ENCODE measurements around the gene DNAJB6.

The DNAJB6 gene

DNA sequence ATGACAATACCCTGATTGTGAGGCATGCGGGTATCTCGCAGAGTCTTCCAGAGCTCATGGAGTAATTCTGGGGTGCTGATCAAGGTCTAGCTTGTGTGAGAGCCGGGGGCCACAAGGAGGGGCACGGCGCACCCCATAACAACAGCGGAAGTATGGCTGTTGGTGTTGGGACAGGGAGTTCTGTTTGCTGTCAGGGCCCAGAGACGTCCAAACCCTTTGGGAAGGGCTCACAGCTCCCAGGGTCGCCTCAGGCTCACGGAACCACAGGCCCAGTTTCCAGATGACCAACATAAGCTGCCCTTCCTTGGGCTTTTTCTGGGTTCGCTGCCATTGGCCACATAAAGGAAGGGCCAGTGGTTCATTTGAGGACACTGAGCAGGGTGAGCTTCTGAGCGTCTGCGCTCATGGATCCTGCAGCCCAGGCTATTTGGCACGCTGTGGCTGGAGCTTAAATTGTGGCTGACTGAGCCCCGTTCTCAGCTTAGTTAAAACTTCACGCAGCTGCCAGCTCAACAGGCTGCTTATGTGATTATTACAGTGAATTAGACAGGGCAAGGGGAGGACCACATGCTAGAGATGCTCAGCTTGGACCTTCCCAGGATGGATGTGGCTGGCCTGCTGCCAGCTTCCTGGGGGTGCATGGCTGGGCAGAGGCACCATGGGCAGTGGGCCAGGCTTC is 92.3 kb downstream of the DNAJB6 start:
- no peak for DNase-seq
- no peak for ATAC-seq

DNA sequence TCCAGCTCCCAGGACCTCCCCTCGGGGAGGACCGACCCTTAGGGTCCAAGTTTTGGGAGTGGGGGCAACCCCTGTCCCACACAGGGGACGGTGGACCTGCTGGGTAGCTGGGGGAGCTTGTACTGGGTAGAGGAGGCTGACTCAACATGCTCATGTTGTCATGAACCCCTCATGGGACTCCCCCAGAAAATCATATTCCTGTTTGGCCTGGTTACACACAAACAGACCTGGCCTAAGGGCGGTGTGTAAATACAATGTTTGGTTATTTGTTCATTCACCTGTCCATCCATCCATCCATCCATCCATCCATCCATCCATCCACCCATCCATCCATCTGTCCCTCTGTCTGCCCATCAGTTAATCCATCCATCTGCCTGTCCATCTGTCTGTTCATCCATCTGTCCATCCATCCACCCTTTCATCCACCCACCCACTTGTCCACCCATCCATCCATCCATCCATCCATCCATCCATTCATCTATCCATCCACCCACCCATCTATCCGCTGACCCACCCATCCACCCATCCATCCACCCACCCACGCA is 92.9 kb downstream of the DNAJB6 start:
- ATAC-seq = no peak
- DNase-seq = no peak

DNA sequence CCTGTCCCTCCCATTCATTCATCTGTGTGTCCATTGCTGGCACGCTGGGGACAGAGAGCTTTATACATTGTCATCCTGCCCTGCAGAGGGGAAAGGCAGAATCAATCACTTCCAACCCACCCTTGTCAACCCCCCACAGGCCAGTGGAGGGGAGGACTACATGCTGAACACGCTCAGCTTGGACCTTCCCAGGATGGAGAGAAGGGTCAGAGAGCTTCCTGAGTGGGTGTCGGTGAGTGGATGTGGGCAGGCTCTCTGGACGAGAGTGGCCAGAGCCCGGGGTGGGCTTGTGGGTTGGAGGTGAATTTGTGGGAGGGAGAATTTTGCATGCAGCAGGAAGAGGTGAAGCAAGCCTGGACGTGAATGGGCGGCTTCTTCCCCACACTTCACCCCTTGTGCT is 93.9 kb downstream of the DNAJB6 start:
- ATAC-seq = no peak
- no peak for DNase-seq

DNA sequence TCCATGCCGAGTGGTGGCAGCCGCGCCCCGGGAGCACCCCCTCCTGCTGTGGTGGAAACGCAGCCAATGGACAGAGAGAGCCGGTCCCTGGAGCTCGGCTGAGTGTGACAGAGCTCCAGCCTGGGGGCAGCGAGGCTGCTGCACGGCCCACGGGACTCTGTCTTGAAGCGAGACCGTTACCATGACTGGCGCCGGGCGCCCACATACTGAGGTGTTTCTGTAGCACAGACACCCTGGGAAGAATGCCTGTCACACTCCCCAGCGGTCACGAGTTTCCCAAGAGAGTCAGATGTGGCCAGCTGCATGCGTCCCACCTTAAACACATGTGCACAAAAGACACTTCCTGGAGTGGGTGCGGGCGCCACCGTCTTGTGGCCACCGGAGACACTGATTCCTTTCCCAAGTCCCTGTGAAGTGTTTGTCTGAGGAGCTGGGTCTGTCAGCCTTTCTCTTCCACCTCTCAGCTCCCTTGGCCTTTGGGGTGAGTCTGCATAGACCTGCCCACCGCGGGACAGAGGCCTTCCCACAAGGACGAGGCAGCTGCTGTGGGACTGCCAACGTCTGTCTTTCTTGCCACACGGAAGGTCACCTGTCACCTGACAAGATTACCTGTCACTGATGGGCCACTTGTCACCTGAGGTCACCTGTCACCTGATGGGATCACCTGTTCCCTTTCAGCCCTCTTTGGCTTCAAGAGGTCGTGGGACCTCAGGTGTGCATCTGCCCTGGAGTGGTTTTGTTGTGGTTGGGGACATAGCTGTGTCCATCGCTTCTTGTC is 94.6 kb downstream of the DNAJB6 start:
- DNase-seq (no peak), ATAC-seq (no peak)

DNA sequence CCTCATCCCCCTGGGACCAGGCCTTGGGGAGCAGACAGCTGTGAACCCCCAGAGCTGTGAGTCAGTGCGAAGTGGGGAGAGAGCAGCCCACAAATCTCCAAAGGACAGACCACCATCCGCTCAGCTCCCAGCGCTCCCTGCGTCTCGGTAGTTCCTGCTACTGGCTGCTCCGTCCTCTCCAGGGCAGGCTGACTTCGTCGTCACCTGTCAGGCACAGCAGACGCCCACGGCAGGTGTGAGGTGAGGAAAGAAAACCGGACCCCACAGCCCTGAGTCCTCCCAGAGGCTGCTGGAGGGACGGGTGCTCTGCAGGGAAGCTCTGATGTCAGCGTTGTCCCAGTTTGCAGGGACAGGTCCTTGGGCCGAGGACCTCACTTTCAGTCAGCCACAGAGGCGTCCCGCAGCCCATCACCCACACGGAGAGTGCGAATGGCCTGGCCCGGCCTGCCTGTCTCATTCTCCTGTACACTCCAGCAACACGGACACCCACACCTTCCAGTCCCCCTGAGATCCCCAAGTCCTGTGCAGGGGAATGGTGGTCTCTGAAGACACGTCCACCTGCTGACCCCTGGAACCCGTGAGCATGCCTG is 95.2 kb downstream of the DNAJB6 start:
- DNase-seq (no peak), ATAC-seq (no peak)

DNA sequence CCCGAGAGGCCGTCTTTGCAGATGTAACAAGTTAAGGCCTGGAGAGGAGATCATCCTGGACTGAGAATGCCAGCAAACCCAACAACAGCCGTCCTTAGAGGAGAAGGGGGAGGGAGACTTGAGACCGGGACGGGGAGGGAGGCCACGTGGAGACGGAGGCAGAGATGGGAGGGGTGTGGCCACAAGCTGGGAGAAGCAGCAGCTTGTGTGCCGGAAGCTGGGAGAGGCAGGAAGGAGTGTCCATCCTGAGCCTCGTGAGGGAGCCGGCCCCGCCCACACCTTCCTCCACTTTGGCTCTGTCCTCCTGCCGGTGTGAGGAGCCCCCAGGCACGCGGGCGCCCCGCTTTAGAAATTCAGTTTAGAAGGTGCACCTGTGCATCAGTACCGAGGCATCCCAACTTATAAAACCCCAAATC is 95.7 kb downstream of the DNAJB6 start:
- peak; percentile 13 for DNase-seq
- ATAC-seq = no peak

DNA sequence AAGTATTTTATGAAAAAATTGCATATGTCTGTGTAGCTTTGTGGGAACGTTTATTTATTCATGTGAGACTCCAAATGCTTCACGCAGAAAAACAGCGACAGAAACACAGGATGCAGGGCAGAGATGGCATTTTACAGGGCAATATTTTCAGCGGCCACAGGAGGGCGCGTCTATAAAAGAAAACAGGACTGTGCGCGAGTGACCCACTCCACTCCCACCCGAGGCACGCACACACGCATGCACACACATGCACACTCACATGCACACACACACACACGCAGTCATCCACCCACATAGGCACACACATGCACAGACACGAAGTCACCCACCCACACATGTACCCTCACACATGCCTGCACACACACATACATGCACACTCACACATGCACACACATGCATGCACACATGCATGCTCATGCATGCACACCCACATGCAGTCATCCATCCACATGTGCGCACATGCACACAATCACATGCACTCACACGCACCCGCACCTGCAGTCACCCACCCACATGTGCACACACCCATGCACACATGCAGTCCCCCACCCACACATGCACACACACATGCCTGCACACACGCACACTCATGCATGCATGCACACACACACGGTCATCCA is 96.3 kb downstream of the DNAJB6 start:
- DNase-seq = peak; percentile 64
- ATAC-seq = peak; percentile 30

DNA sequence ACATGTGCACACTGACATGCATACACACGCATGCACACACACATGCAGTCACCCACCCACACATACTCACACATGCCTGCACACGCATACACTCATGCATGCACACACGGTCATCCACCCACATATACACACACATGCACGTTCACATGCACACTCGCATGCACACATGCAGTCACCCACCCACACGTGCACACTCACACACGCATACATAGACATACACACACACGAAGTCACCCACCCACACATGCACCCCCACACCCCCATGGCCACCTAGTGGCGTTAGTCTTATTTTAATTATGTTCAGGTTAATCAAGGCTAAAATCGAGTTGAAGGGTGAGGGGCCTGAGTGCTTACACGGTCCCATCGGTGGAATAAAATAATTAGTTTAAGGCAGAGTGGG is 96.8 kb downstream of the DNAJB6 start:
- DNase-seq (no peak), ATAC-seq (no peak)

DNA sequence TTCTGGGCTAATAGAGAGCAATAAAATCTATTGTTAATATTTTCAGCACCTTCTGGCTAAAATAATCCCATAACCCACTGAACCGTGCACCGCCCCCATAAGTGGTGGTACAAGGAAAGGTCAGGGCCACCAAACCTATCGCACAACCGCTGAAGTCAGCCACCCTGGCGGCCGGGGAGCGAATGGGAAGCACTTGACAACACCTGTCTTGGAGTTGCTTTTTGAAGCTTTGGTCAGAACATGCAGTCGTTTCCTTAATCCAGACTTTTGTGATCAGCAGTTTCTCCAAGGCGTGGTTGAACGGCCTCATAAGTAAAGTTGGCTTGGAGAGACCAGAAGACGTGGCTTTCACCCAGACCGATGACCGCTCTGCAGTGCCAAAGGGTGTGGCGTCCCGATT is 97.4 kb downstream of the DNAJB6 start:
- ATAC-seq (no peak), DNase-seq (no peak)

DNA sequence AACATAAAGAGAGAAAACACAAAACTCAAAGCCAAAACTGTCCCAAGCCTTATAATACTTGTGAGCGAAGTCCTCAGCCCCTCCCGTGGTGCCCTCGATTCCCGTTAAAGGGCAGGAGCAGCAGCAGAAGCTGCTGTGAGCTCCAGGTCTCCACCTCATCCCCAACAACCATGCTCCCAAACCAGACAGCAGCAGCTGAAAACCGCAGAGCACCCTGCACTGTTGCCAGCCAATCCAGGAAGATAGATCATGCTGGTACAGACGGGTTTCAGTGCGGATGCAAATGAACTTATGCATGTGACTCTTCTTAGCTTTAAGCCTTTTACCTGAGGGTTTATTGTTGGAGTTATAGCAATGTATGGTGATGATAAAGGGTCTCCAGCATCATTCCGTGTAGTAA is 97.9 kb downstream of the DNAJB6 start:
- no peak for DNase-seq

DNA sequence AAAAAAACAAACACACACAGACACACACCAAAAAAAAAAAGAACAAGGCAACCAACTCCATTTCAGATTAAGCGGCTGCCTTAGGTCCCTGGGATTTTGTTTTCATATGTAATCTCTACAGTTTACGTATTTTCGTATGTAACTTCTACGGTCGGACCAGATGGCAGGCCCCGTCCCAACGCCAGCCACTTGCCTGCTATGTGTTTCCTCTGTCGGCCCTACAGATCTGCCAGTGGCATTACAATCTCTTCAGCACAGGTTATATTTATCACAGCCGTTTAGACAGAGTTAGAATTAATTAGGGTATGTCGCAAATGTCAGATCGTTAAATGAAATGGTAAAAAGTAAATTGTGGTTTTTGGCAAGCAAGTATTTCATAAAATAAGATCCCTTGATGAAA is 99.3 kb downstream of the DNAJB6 start:
- ATAC-seq (no peak), DNase-seq (no peak)

More for the DNA sequence above, 97.9 kb downstream of the DNAJB6 start:
- no peak for ATAC-seq

DNA sequence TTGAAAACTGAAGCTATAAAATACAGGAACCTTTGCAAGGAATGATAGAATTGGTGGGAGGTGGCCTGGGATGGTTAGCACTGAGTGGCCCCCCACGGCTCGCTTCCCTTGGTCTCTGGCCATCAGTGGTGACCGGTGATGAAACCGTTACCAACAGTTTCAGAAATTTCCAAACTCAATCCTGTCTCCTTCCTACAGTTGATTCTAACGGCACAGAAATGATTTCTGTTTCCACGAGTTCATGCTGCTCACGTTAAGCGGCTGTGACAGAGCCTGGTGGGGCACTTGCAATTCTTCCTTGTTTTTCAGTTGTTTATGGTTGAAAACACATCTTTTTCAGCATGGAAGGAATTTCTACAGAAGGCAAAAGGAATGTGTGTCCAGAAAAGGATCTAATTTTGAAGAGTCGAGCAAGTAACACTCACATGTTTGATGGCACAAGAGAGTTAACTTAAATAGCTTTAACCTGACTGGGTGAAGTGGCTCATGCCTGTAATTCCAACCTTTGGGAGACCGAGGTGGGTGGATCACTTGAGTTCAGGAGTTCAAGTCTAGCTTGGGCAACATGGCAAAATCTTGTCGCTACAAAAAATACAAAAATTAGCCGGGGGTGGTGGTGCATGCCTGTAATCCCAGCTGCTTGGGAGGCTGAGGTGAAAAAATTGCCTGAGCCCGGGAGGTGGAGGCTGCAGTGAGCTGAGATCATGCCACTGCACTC is 100.1 kb downstream of the DNAJB6 start:
- ATAC-seq (no peak), DNase-seq (no peak)

DNA sequence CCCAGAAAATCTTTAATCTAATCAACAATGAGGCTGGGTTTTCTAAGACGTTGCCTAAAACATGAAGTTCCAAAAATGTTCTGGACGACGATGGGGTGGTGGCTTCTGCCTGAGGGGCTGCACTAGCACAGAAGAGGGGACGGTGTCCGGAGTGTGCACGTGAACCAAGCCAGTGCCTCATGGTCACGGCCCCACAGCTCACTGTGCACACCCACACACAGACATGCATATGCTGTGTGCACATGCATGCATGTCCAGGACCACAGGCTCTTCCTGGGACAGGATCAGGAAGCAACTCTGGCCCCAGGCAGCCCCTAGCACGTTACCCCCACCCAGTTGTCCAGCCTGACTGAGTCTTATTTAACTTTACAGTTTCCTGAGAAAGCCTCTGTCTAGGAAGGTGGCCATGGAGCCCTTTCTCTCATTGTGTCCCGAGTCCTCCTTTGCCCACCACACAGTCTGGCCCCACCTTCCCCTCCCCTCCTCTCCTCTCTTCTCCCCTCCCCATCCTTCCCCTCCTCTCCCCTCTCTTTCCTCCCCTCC is 100.8 kb downstream of the DNAJB6 start:
- DNase-seq (no peak), ATAC-seq (no peak)

DNA sequence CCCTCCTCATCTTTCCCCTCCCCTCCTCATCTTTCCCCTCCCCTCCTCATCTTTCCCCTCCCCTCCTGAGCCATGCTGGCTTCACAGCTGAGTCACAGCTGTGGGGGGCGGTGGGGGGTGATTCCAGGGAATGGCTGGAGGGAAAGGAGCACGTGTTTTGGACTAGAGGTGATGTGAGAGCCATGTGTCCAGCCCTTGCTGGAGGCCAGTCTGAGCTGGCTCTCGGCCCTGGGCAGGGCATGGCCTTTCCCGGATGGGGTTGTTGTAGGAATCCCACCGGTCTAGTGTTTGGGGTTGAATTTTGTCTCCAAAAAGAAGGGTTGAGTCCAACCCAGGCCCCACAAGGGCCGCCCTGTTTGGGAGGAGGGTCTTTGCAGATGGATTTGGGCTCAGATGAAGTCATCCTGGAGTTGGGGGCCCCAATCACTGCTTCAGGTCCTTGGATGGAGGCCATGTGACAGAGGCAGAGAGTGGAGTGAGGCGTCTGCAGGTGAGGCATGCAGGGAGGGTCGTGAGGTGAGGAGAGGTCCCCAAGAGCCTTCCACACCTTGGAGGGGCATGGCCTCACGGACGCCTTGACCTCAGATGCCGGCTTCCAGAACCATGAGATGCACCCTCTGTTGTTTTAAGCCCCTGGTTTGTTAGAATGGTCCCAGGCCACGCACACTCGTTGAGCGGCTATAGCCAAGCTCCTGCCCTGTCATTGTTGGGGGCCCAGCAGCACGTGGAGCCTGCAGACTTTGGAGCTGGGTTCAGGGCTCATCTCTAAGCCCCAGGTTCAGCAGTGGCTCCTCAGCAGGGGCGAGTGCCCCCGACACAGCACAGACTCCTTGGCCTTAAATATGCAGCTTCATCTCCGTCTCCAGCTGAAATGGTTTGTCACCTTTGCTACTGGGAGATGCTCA is 101.6 kb downstream of the DNAJB6 start:
- ATAC-seq (no peak), DNase-seq (no peak)

DNA sequence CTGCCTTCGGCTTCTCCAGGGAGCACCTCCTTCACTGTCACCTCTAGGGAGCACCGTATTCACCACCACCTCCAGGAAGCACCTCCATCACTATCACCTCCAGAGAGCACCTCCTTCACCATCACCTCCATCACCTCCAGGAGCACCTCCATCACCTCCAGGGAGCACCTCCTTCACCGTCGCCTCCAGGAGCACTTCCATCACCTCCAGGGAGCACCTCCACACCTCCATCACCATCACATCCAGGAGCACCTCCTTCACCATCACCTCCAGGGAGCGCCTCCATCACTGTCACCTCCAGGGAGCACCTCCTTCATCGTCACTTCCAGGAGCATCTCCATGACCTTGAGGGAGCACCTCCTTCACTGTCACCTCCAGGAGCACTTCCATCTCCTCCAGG is 102.3 kb downstream of the DNAJB6 start:
- no peak for ATAC-seq

DNA sequence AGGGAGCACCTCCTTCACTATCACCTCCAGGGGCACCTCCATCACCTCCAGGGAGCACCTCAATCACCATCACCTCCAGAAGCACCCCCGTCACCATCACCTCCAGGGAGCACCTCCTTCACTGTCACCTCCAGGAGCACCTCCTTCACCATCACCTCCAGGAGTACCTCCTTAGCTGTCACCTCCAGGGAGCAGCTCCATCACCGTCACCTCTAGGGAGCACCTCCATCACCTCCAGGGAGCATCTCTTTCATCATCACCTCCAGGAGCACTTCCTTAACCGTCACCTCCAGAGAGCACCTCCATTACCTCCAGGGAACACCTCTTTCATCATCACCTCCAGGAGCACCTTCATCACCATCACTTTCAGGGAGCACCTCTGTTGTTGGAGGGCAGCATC is 103.0 kb downstream of the DNAJB6 start:
- no peak for DNase-seq

More for the DNA sequence above, 102.3 kb downstream of the DNAJB6 start:
- no peak for DNase-seq

DNA sequence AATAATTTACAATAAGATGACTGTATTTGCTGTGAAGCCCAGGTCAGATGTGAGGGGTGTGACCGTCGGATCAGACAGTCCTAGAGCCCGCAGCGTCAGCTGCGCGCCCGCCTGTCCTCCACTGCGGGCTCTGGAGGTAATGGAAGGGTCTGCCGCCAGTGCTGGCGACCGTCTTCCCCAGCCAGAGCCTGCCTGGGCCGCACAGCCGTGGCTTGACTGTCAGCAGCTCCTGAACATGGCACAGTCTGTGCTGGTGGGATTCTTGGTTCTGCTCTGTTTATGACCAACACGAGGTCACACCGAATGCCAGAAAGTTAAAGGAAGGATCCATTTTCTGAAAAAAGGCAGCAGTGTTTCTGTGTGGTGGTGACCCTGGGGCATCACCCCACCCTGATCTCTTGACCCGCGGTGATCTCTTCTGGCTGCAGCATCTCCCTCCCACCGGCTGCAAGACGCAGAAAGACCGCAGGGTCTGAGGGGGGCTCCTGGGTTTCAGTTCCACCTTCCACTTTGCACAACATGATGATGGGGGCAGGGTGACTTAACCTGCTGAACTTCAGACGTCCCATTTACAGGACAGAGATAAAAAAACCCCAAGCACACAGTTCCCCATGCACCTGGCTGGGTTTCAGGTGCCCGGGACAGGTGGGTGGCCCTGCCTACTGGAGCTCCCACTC is 103.7 kb downstream of the DNAJB6 start:
- ATAC-seq (no peak), DNase-seq (no peak)

More for the DNA sequence above, 103.0 kb downstream of the DNAJB6 start:
- no peak for ATAC-seq

DNA sequence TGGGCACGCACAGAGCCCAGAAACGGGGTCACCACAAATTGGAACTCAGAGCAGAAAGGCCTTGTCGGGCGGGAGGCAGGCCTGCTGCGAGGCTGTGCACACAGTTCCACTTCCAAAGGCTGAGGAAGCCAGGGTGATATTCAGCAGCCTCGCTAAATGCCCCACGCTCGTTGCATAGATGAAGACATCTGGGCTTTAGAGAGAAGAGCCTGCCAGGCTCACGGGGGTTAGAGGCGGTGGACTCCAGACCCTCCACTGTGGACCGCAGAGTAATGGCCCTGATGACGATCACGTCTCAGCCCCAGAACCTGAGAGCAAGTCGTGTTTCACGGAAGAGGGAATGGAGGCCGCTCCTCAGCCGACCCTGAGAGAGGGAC is 104.2 kb downstream of the DNAJB6 start:
- DNase-seq = no peak
- ATAC-seq = no peak

DNA sequence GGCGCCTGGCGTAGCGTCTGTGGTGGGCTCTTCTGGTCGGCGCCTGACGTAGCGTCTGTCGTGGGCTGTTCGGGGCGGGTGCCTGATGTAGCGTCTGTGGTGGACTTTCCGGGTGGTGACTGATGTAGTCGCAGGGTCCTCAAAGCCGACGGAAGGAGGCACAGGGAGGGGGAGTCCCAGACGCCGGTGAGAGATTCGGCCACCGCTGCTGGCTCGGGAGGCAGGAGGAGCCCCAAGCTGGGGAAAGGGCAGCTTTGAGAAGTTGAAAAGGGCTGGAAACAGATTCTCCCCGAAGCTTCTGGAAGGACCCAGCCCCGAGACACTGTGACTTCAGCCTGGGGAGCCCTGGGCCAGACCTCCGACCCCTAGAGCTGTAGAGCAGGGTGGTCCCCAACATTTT is 105.7 kb downstream of the DNAJB6 start:
- no peak for DNase-seq
- no peak for ATAC-seq
